HG02884 (cell line): ENCODE results near the gene SESTD1.
"Not testable (repeated sequence)": the region's sequence is repeated elsewhere in the genome, so short reads cannot be mapped to it uniquely, and the experiment has no call there.

Experiments used
- ATAC-seq: cut with Tn5 transposase; IDR thresholded peaks from one replicate; pipeline ENCODE4 v1.9.1; 2021; ENCODE audit warnings: mild to moderate bottlenecking, moderate library complexity; ENCODE audit not compliant: unreplicated experiment

Gene SESTD1

DNA sequence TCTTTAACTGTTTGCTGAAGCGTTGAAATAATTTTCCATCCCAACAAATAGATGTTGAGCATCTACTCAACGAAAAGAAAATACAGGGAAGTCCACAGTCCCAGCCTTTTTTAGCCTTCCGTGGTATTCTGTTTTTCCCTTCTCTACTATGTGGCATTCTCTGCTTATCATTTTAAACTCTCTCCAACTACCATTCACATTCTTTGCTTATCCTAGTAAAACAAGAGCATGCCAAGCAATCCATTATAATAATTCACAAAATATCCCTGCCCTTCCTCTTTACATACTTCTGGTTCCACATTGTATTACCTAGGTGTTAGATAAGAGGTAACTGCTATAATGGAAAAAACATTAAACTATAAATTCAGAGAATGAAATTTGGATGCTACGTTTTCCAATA is 1.6 kb upstream of the SESTD1 start:
- no peak for ATAC-seq

GRCh38 chr2:179265082-179265510 is 464 bp upstream of the SESTD1 start:
- no peak for ATAC-seq

DNA sequence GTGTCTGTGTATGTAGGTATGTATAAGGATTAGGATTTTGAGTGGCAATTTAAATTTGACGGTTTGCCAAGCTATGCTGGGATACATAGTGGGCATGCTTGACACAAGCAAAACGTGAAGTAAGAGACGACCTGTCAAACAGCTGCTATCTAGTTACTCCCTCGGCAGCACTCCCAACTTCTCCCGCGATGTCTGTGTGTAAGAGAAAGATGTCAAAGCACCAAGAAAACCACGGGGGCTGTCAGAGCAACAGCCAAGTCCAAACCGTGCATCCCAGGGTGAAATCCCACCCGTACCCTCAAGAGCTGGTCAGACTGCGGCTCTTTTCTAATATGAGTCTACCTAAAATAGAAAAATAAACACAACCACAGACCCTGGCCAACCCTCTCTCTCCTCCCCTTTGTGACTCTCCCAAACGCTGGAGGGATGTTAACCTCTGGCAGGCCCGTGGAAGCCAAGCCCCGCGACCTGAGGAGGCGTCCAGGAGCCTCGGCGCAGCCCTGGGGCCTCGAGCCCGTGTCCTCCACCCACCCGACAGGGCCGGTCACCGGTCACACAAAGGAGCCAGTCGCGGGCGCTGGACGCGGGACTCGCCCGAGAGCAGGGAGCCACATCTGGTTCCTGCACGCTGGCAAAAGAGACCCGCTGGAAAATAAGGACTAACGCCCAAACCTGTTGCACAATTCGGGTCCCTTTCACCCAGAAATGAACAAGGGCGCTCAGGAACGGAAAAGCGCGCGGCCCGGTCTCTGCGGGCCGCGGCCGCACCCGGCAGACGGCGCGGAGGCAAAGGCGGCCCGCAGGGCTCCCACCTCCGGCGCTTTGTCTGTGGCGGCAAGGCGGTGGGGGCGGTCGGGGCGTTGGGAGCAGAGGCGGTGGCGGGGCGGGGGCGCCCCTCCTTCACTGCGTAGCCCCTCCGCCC is 925 bp downstream of the SESTD1 start:
- peak; percentile 23 for ATAC-seq

GRCh38 chr2:179263015-179263414 is 1.6 kb downstream of the SESTD1 start:
- ATAC-seq = no peak

DNA sequence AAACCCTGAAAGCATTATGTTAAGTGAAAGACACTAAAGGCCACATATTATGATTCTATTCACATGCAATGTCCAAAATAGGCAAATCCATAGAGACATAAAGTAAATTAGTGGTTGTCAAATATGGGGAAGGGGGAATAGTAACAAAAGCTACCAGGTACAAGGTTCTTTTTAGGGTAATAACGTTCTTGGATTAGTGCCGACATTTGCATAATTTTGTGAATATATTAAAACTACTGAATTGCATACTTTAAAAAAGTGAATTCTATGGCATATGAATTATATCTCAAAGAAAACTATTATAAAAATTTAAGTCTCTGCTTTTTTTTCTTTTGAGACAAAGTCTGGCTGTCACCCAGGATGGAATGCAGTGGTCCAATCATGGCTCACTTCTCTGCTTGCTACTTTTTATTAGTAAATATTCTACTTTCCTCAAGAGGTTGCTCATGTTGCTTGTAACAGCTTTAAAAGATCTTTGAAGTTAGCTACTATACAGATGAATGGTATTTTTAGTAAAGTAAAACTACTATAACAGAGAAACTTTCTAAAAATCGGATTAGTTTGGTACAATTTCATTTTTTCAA is 2.5 kb downstream of the SESTD1 start:
- no peak for ATAC-seq

DNA sequence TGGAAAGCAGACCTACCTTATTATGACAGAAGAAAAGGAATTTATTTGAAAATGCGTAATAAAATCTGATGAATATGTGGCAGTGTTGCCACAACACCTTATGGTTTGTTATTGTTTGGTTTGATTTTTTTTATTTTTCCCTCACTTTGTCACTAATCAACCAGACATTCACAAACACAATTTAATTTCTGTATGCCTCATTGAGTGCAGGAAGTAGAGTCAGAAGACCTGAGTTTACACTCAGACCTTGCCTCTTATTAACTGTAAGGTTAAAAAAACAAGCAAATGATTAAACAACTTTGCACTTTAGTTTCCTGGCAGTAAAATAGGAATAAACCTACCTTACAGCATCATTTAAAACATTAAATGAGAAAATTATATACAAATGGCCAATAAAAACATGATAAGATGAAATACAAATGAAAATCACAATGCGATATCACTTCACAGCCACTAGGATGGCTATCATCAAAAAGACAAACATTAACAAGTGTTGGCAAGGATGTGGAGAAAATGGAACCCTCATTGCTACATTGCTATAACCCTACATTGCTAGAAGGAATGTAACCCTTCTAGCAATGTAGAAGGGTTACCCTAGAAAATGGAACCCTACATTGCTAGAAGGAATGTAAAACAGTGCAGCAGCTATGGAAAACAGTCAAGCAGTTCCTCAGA is 3.3 kb downstream of the SESTD1 start:
- ATAC-seq = no peak

DNA sequence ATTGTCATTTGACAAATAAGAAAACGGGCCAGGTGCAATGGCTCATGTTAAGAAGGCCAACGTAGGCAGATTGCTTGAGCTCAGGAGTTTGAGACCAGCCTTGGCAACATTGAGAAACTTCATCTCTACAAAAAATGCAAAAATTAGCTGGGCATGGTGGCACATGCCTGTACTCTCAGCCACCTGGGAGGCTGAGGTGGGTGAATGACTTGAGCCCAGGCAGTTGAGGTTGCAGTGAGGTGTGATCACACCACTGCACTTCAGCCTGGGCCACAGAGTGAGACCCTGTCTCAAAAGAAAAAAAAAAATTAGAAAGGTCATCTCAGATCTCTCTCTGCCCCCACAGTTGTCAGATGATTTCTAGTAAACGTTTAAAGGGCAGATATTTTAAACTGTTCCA is 4.4 kb downstream of the SESTD1 start:
- no peak for ATAC-seq

DNA sequence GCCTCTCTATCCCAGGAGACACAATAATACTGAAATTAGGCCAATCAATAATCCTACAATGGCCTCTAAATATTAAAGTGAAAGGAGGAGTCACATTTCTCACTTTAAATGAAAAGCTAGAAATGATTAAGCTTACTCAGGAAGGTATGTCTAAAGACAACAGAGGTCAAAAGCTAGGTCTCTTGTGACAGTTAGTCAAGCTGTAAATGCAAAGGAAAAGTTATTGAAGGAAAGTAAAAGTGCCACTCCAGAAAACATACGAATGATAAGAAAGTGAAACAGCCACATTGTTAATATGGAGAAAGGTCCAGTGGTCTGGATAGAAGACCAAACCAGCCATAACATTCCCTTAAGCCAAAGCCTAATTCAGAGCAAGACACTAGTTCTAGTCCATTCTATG is 9.5 kb downstream of the SESTD1 start:
- peak; percentile 30 for ATAC-seq

DNA sequence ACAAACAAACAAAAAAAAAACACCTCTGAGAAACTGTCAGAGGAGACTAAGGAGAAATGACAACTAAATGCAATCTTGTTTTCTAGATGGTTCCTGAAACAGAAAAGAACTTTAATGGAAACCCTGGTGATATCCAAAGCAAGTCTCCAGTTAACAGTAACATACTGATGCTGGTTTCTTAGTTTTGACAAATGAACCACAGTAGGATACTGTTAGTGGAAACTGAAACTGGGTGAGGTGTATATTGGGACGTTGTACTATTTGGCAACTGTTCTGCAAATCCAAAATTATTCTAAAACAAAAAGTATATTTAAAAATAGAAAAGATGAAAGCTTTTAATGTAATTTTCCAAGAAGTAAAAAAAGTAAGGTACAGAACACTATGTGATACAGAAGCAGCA is 11.4 kb downstream of the SESTD1 start:
- peak; percentile 58 for ATAC-seq

- ATAC-seq = no peak
Measured at GRCh38 chr2:179252423-179252822, 12.2 kb downstream of the SESTD1 start.

- ATAC-seq = no peak
Measured at GRCh38 chr2:179251870-179252269, 12.8 kb downstream of the SESTD1 start.

DNA sequence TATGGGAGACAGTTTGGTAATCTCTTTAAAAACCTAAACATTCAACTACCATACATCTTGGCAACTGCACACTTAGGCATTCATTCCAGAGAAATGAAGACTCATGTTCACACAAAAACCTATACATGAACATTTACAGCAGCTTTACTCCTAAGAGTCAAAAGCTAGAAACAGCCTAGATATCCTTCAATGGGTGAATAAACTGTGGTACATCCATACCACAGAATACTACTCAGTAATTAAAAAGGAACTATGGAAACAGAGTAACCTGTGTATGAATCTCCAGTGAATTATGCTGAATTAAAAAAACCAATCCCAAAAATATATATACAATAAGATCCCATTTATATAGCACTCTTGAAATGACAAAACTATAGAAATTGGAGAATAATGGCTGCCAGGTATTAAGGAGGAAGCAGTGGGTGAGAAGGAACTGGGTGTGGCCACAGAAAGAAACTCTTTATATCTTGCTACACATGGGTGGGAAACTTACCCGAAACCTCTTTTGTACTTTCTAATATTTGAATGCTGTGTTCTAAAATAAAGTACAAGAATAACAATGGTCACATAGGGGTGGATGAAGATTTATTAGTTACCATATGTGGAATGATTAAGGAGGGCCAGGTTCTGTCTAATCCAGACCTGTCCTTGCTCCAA is 13.7 kb downstream of the SESTD1 start:
- peak; percentile 29 for ATAC-seq

- ATAC-seq = no peak
Measured at GRCh38 chr2:179250095-179250494, 14.5 kb downstream of the SESTD1 start.

GRCh38 chr2:179248024-179248348 is 16.6 kb downstream of the SESTD1 start:
- peak; percentile 29 for ATAC-seq

- peak; percentile 34 for ATAC-seq
Measured at GRCh38 chr2:179247318-179248023, 17.2 kb downstream of the SESTD1 start.

GRCh38 chr2:179245843-179246242 is 18.8 kb downstream of the SESTD1 start:
- not testable (repeated sequence) for ATAC-seq

GRCh38 chr2:179243046-179243445 is 21.6 kb downstream of the SESTD1 start:
- no peak for ATAC-seq

- no peak for ATAC-seq
Measured at GRCh38 chr2:179240481-179241451, 23.9 kb downstream of the SESTD1 start.

DNA sequence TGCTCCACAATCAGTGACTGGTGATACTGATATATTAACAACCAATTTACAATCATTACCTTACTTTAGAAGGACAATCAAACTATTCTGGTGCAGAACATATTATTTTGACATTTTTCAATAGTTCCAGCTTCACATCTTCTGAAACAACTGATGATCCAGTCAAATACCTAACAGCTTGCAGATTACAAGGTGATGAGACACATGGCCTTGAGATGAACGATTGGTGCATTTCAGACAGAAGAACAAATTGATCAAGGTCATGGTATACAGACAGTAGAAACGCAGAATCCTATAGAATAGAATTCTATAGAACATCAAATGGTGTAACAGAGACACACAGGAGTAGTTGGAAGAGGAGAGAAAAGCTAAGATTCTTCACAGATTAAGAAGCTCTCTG is 24.8 kb downstream of the SESTD1 start:
- ATAC-seq = no peak

DNA sequence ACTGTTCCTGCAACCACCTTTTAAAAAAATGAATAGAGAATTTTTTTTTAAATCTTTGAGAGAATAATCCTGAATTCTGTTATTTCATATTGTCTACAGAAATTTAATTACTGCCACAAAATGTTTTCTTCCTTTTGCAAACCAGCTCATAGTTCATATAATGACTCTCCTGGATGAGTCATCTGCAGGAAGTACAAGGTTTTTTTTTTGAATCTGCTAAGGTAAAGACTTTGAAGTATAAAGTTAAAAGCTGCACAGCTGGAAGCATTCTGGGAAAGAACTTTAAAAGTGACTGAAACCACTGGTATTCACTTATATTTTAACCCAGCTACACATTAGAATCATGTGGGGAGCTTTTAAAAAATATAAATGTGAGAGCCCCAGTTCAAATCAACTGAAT is 25.4 kb downstream of the SESTD1 start:
- peak; percentile 81 for ATAC-seq
